Measurements from ENCODE around the gene LTBP2.

The LTBP2 gene

GRCh38 chr14:74526854-74527585, 85.0 kb downstream of the LTBP2 start:
- DNase-seq (ENCODE audit: low spot score), result no peak

DNA sequence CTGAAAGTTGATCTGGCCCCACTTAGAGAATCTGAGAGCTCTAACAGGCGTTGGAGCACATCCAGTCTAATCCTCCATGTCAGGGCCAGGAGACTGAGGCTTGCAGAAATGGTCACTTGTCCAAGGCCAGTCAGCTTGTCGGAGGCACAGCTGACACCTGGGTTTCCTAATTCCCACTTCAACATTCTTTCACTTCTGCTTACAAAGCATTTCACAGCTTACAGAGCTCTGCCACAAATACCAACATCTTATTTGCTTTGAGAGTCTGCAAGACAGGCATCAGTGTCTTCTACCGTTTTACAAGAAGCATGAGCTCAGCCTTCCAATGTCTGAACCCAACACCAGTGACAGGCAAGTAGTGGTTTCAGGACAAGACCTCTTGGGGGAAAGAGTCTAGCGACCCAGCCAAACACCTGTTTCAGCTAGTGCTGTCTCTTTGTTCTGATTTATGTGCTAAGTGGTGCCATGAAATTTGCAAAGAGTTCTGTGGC, 86.6 kb downstream of the LTBP2 start:
- DNase-seq (ENCODE audit: low spot score), result no peak

GRCh38 chr14:74524812-74525135, 87.3 kb downstream of the LTBP2 start:
- DNase-seq (ENCODE audit: low spot score), result no peak

DNA sequence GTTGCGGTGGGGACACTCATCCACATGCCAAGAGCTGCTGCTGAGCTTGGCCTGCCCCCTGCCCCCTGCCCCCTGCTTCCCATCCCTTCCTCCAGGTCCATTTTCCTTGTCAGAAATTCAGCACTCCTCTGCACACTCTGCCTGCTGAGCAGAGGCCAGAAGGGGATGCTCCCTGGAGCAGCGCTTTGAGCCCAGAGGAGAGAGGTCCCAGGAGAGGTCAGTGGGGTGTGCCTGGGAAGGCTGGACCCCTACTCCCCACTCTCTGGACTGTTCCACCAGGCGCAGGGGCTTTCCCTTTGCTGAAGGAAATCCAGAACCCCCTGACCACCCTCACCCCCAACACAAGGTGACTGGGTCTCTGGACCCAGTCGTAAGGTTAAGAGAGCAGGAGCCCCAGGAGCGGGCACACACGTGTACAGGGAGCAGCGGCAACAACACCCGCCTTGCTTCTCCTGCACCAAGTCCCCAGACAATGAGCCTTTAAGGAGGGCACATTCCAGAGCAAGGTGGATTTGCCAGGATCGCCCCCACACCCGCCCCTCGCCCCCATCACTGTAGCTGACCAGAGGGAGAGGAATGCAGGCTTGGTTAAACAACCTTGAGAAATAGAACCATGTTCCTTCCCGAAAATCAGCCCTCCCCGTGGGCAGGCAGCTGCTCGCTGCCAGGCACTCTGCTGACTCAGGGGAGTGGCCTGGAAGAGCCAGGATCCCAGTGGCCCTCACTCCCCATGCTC, 87.8 kb downstream of the LTBP2 start:
- DNase-seq (ENCODE audit: low spot score), result no peak

DNA sequence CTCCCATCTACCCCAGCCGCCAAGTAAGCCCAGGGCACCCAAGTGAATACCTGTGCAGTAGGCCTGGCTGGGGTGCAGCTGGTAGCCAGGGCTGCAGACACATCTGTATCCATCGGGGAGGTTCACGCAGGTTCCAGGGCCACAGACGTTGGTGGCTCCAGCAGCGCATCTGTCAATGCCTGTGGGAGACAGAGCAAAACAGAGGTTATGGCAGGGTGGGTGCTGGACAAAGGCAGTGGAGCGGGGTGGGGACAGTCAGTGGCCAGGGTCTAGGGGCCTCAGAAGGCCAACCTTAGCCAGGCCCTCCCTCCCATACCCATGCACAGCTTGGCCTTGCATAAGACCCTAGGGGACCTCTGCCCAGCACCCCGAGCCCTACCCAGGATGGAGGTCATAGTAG, 89.3 kb downstream of the LTBP2 start:
- DNase-seq (ENCODE audit: low spot score), result no peak

GRCh38 chr14:74521756-74522155, 90.3 kb downstream of the LTBP2 start:
- DNase-seq (ENCODE audit: low spot score), result no peak

DNA sequence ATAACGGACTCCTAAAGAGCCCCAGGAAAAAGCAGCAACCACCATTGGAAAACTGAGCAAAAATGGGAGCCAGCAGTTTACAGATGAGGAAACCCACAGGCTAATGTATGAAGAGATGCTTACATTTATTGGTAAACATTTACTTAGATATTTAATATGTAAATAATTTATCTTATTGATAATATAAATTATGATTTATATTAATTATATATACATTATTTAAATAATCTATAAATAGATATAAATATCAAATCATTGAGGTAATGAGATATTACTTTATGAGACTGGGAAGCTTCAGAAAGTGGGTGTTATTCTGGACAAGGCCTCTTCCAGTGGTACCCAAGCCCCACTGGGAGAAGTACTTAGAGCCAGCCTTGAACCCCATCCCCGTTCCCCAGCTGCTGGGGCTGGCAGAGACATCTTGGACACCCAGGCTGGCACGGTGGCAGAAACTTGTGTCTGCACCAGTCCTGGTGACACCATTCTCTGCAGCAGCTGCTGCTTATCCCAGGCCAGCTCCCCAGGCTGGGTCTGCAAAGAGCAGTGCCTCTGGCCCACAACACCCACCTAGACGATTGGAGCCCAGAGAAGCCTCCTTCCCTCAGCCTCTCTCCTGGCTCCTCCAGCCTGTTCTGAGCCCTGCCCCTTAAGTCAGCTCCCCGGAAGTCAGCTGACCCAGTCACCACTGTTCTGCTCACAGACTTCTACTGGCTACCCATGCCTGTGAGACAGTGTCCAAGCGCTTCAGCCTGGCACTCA, 92.5 kb downstream of the LTBP2 start:
- DNase-seq (ENCODE audit: low spot score), result no peak

GRCh38 chr14:74518221-74518620, 93.8 kb downstream of the LTBP2 start:
- DNase-seq (ENCODE audit: low spot score), result no peak

GRCh38 chr14:74517731-74518130, 94.3 kb downstream of the LTBP2 start:
- no peak for DNase-seq (ENCODE audit: low spot score)

- no peak for DNase-seq (ENCODE audit: low spot score)
These were observed 95.4 kb downstream of the LTBP2 start for GRCh38 chr14:74516451-74517160.

DNA sequence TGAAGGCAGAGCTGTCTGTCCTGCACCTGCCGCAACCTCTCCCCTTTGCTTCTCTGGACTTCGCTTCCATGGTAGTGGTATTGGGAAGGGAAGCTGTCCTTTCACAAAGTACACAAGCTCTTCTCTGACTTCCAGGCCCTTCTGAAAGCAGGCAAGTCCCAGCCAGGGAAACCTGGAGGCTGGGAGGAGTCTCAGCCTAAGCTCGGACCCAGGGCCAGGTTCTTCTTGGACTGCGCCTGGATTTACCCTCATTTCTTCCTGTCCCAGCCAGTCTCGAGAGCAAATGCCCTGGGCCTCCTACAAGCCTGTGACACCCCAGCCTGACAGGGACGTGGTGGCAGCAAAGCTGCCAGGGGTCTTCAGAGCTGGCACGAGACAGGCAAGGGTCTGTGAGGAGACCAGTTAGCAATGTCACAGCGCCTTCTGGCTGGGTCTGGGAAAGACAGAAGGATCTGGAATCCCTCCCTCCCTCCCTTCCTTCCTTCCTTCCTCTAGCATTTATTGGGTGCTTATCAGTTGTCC, 96.1 kb downstream of the LTBP2 start:
- DNase-seq (ENCODE audit: low spot score), result no peak

DNA sequence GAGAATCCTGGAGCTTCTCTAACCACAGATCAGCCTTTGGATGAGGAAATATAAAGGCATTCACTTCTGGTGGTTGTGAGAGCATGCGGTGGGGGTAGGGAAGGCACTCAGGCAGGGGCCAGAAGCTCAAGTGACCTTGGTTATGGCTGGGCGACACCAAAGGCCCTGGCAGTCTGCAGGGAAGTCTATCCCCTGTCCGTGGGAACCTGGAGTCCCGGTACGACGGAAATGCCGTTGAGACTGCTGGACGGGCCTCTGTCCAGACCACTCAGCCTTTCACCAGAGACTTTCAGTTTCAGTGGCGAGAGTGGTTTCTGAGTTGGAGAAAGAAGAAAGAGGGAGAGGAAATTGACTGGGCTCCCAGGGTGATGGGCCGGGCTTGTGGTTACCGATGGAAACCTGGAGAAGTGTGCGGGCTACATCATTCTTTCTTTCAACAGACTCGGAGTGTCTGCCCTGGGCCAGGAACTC, 97.5 kb downstream of the LTBP2 start:
- DNase-seq (ENCODE audit: low spot score), result no peak

DNA sequence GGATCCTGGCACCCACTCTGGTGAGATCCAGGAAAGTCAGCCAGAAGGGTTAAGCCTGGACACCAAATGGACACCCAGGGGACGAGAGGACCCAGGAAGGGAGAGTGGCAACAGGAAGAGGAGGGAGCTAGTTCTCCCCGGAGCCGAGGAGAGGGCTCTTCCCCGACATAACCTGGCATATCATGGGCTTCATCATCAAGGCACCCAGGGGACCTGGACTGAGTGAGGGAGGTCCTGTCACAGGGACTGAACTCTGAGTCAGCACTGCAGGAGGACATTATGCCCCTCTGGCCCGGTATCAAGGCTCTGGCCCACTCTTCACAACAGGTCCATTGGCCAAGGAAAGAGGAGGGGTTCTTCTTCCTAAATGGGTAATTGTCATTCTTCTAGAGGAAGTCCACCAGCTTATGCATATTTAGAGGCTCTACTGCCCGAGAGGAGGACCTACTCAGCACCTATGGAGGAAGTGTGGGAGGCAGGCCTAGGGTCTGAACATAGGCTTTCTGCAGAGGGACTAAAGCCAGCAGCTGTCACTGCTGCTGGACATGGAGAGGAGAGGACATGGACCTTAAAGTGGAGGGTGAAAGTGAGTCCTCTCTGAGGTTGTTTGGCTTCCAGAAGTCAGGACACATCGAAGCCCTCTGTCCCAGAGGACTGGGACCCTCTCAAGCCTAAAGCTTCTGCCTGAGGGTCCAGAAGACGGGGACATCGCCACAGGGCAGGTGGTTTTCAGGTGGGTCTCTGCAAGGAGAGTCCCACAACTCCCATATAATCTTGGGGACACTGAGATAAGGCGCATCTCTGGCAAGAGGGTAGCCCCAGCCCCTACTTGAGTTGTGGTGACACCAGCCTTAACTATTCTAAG, 99.8 kb downstream of the LTBP2 start:
- DNase-seq (ENCODE audit: low spot score), result no peak

- no peak for DNase-seq (ENCODE audit: low spot score)
These were observed 101.1 kb downstream of the LTBP2 start for GRCh38 chr14:74510959-74511409.

DNA sequence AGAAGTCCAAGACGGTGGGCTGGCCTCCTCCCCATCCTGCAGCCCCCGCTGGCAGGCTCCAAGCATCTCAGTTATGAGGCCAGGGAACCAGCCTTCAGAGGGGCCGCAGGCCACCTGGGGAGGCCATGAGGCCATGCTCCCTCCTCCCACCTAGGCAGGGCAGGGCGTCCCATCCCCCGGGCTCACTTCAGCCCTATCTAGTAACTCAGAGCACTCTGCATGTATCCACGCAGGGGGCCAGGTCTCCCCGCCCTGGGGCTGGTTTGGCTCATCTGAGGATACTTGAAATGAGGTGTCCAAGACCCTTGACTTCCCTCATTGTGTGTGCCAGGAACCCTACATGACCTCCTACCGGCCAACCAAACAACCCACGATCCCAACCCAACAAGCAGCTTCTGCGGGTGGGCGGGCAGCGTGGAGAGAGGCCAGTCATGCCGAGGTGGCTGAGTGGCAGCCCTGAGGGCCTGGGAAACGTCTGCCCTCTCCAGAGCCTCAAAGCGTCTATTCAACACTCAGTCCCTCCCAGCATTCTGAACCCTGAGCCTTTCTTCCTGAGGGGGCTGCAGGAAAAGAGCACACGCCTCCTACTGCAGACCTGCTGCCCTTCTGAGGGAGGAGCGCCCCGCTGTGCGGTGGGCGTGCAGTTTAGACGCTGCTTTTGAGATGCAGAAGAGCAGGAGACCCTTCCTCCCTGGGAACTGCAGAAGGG, 101.7 kb downstream of the LTBP2 start:
- DNase-seq (ENCODE audit: low spot score), result no peak

DNA sequence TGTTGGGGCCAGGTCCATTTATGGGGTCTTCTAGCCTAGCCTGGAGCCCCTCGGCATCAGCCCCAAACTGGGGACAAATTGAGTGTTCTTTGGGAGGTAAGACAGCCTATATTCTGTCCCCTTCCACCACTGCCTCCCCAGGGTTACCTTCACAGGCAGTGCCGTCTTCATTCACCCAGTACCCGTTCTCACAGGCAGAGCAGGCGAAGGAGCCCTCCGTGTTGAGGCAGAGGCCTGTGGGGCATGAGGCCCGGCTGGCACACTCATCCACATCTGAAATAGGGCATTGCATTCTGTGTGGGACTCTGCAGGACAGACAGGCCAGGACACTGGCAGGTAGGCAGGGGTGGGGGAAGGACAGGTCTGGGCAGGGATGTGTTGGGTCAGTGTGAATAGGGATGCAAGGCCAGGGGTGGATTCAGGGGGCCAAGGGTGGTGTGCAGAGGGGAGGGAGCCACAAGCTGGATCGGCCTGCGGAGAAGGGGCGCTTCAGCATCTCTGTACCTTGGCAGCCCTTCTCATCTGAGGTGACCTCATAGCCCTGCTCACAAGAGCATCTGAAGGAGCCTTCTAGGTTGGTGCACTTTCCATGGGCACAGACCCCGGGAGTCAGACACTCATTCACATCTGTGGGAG, 102.3 kb downstream of the LTBP2 start:
- no peak for DNase-seq (ENCODE audit: low spot score)

DNA sequence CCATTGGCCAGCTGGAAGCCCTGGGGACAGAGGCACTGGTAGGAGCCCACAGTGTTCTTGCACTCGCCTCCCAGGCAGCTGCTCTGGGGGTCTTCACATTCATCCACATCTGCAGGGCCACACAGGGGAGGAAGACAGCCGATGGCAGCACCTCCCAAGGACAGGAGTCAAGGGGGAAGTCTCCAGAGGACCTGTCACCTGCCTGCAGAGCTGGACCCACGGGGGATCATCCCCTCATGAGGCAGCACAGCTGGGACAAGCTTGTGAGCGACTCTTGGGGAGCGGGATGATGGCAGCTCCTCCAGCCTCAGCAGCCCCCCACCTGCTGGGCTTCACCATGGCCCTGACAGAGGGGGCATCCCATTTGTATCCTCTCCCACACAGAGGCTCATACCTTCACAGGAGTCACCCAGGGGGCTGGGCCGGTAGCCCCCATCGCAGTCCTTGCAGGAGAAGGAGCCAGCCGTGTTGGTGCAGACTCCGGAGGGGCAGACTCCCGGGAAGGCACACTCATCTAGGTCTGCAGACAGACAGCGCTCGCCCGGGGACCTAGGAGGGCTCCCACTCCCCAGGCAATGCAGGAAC, 103.1 kb downstream of the LTBP2 start:
- no peak for DNase-seq (ENCODE audit: low spot score)

- no peak for DNase-seq (ENCODE audit: low spot score)
These were observed 103.7 kb downstream of the LTBP2 start for GRCh38 chr14:74508292-74508731.

GRCh38 chr14:74507840-74508239, 104.2 kb downstream of the LTBP2 start:
- no peak for DNase-seq (ENCODE audit: low spot score)

All from CD4-positive, alpha-beta T cell treated with Interleukin-15 for 4 hours (primary cell).